ENCODE data around the gene GALNT6. TPM values are rescaled to one million over a fixed set of nuclear protein-coding genes. Genes with fewer than 3 reads are reported as not detected.

Gene GALNT6
- total RNA-seq, 1 donor from 2014 or later = 0.90 TPM

DNA sequence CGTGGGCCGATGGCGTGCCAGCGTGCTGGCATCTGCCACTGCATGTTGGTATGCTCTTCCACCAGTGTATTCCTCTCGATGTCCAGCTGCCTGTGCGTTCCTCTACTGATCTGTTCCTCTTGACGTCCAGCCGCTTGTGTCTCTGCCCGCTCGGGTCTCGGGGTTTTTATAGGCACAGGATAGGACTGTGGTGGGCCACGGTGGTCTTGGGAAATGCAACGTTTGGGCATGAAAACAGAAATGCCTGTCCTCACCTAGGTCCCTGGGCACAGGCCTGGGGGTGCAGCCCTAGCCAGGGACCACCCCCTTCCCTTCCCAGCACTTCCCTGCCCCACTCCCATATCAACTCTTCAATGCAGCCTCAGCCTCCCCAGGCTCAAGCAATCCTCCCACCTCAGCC is 10.3 kb upstream of the GALNT6 start:
- H3K36me3 Mint-ChIP-seq (ENCODE audit: low read depth) = no peaks in the 10 kb centered on the region
- TF ChIP-seq, protein P1, sequence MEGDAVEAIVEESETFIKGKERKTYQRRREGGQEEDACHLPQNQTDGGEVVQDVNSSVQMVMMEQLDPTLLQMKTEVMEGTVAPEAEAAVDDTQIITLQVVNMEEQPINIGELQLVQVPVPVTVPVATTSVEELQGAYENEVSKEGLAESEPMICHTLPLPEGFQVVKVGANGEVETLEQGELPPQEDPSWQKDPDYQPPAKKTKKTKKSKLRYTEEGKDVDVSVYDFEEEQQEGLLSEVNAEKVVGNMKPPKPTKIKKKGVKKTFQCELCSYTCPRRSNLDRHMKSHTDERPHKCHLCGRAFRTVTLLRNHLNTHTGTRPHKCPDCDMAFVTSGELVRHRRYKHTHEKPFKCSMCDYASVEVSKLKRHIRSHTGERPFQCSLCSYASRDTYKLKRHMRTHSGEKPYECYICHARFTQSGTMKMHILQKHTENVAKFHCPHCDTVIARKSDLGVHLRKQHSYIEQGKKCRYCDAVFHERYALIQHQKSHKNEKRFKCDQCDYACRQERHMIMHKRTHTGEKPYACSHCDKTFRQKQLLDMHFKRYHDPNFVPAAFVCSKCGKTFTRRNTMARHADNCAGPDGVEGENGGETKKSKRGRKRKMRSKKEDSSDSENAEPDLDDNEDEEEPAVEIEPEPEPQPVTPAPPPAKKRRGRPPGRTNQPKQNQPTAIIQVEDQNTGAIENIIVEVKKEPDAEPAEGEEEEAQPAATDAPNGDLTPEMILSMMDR (IDR thresholded peaks at IDR 0.05) = no peak
- no peak overlapping the region for H3K27ac Mint-ChIP-seq (ENCODE audit: unreplicated experiment)
- H3K9me3 Mint-ChIP-seq (ENCODE audit: low read depth) = no peaks in the 10 kb centered on the region
- H3K27me3 Mint-ChIP-seq (ENCODE audit: low read depth) = no peaks in the 10 kb centered on the region
- no peak overlapping the region for H3K4me3 Mint-ChIP-seq (ENCODE audit: unreplicated experiment)
- H3K4me1 Mint-ChIP-seq (ENCODE audit: low read depth) = no peaks in the 10 kb centered on the region
- DNase-seq (ENCODE audit: low spot score) = no peak

DNA sequence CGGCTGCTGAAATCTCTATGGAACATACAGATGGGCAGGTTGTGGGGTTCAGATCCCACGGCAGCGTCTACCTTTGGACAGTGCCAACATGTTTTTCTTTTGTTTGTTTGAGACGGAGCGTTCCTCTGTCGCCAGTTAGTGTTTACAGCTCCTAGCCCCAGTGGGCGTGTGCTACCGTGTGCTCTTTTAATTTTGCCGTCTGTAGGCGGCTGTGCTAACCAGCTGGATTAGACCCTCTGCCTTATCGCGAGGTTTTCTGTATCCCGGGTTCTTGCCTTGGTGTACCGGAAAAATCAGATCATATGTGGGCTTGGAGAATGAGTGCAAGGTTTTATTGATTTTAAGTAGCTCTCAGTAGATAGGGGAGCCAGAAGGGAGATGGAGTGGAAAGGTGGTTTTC is 9.8 kb upstream of the GALNT6 start:
- Mint-ChIP-seq H3K4me3 (ENCODE audit: unreplicated experiment) (no peak overlapping the region), H3K27ac (ENCODE audit: unreplicated experiment) (no peak overlapping the region), H3K36me3 (ENCODE audit: low read depth) (no peaks in the 10 kb centered on the region), H3K4me1 (ENCODE audit: low read depth) (no peaks in the 10 kb centered on the region), H3K9me3 (ENCODE audit: low read depth) (no peaks in the 10 kb centered on the region), H3K27me3 (ENCODE audit: low read depth) (no peaks in the 10 kb centered on the region)
- no peak for DNase-seq (ENCODE audit: low spot score)
- TF ChIP-seq, protein P1 (IDR thresholded peaks at IDR 0.05) = no peak

DNA sequence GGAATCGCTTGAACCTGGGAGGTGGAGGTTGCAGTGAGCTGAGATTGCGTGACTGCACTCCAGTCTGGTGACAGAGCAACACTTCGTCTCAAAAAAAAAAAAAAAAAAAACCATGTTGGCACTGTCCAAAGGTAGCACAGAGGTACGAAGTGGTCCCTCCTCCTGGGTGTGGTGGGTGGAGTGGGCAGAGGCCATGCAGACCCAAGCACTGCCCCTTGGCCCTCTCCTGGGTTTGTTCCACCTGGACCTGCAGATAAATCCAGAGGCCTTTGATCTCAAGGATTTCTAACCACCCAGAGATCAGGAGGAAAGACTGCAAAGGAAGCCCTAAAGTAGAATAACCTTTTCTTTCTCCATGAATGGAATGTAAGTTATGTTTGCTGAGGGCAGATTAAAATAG is 8.7 kb upstream of the GALNT6 start:
- no peak for DNase-seq (ENCODE audit: low spot score)
- no peaks in the 10 kb centered on the region for H3K36me3 Mint-ChIP-seq (ENCODE audit: low read depth)
- no peak overlapping the region for H3K27ac Mint-ChIP-seq (ENCODE audit: unreplicated experiment)
- no peaks in the 10 kb centered on the region for H3K9me3 Mint-ChIP-seq (ENCODE audit: low read depth)
- H3K4me1 Mint-ChIP-seq (ENCODE audit: low read depth) = no peaks in the 10 kb centered on the region
- H3K4me3 Mint-ChIP-seq (ENCODE audit: unreplicated experiment) = no peak overlapping the region
- H3K27me3 Mint-ChIP-seq (ENCODE audit: low read depth) = no peaks in the 10 kb centered on the region
- TF ChIP-seq, protein P1 (IDR thresholded peaks at IDR 0.05) = no peak

DNA sequence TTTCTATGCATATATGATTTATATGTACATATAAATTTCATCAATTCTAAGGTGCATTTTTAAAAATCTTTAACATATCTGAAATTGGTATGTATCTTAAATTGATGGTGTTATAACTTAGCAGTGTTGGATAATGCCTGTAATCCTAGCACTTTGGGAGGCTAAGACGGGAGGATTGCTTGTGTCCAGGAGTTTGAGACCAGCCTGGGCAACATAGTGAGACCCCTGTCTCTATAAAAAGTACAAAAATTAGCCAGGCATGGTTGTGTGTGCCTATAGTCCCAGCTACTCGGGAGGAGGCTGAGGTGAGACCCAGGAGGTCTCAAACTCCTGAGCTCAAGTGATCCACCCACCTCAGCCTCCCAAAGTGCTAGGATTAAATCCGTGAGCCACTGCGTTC is 6.5 kb upstream of the GALNT6 start:
- Mint-ChIP-seq H3K27me3 (ENCODE audit: low read depth) (peaks cover 4% of the 10 kb centered on the region), H3K4me1 (ENCODE audit: low read depth) (peaks cover 3% of the 10 kb centered on the region), H3K4me3 (ENCODE audit: unreplicated experiment) (no peak overlapping the region), H3K9me3 (ENCODE audit: low read depth) (no peaks in the 10 kb centered on the region), H3K36me3 (ENCODE audit: low read depth) (no peaks in the 10 kb centered on the region), H3K27ac (ENCODE audit: unreplicated experiment) (no peak overlapping the region)
- no peak for DNase-seq (ENCODE audit: low spot score)
- TF ChIP-seq, protein P1 (IDR thresholded peaks at IDR 0.05) = no peak

DNA sequence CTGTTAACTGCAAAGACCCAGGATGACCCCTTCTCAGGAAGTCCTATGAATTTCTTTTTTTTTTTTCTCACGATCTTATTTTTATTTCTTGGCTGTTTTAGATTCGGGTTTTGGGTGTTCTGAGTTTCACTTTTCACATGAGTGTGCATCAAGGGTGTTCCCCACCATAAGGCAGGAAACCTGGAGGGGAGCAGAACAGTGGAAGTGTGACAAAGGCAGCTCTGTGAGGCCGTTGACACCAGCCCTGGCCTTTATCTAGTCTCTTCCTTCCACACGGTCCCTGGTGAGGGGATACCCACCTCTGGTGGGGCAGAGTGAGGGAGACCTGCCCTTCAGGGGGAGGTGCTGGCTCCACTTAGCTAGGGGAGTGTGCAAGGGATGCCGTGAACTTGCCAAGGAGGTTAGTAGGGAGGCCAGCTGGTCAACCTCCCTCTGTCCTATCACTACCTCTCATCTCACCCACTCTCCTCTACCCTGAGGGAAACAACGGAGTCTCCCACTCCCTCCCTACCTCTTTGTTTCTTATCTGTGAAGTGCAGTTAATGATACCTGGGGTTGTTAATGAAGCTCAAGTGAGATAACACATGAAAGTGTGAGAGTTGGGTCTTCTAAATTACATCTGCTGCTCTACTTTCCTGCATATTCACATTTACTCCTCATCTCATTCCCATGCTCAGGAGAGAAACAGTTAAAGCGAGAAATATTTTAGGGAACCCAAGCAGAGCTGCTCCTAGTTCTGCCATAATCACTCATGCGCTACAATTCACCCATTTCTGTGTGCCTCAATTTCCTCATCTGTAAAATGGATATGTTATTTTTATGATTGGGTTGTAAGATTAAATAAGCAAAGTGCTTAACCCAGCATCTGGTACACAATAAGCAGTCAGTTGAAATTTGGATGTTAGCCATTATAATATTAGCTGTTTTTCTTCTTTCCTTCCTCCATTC is 4.4 kb upstream of the GALNT6 start:
- Mint-ChIP-seq H3K36me3 (ENCODE audit: low read depth) (no peaks in the 10 kb centered on the region), H3K27ac (ENCODE audit: unreplicated experiment) (no peak overlapping the region), H3K27me3 (ENCODE audit: low read depth) (peaks cover 4% of the 10 kb centered on the region), H3K4me1 (ENCODE audit: low read depth) (peaks cover 10% of the 10 kb centered on the region), H3K9me3 (ENCODE audit: low read depth) (no peaks in the 10 kb centered on the region), H3K4me3 (ENCODE audit: unreplicated experiment) (no peak overlapping the region)
- TF ChIP-seq, protein P1 (IDR thresholded peaks at IDR 0.05) = no peak
- DNase-seq (ENCODE audit: low spot score) = no peak

All from chondrocyte (in vitro differentiated cells).